Type B pancreatic cell (in vitro differentiated cells): ENCODE data around the gene GTF2H2. TPM values are rescaled to one million over a fixed set of nuclear protein-coding genes. Genes with fewer than 3 reads are reported as not detected.

Experiments used
- total RNA-seq: library from RNA; stranded (reverse); gene quantifications from 2 replicates; pipeline ENCODE4 v1.2.1, GENCODE V29; 2021; ENCODE audit warnings: low replicate concordance

The GTF2H2 gene
- total RNA-seq, 1 donor from 2014 or later: 34.4 TPM

Other genes with a start within 250 kb of the GTF2H2 start
- gene SERF1A, start 167.0 kb downstream of the GTF2H2 start, total RNA-seq: 10.0 and 24.6 TPM in 2 replicates
- gene SMN1, start 142.6 kb downstream of the GTF2H2 start, total RNA-seq: 31.9 and 34.6 TPM in 2 replicates
- gene NAIP, start 42.3 kb downstream of the GTF2H2 start, total RNA-seq: 10.4 and 16.4 TPM in 2 replicates